GM12873 (cell line): Measurements from ENCODE around the gene GPER1.

Experiments used
- TF ChIP-seq, protein P1 (sequence below): IDR thresholded peaks from 2 replicates; pipeline ENCODE4 v1.5.1; 2012; ENCODE audit warnings: low read depth, mild to moderate bottlenecking, moderate library complexity, low read length, control low read depth; ENCODE audit not compliant: insufficient read depth; ENCODE audit errors: missing control alignments

The GPER1 gene

DNA sequence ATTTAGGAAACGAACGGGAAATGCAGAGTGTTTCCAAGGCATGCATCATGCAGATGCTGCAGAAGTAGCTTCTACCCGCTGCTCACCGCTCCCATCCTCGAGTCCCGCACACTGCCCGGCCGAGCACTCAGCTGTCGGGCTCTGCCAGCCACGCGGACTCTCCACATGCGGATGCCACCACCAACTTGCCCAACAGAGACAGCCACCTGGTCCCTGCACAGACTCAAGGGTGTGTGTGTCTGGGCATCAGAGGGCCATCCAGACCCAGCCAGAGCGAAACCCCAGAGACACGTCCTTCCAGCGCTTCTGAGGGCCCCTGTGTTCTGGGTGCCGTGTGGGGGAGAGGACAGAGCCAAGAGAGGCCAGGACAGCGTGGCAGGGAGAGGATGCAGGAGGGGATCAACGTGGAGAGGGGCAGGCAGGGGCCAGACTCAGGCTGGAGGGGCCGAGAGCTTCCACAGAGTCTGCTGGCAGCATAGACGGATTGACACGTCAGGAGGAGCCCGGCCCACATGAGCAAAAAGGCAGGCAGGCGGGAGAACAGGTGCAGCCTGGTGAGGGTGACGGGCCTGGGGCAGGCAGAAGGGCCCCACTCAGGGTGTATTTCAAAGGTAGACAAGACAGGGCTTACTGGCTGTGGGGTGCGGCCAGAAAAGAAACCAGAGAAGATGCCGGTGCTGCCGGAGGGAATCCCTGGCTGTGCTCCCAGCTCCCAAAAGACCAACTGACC is 18.3 kb downstream of the GPER1 start:
- TF ChIP-seq, protein P1, sequence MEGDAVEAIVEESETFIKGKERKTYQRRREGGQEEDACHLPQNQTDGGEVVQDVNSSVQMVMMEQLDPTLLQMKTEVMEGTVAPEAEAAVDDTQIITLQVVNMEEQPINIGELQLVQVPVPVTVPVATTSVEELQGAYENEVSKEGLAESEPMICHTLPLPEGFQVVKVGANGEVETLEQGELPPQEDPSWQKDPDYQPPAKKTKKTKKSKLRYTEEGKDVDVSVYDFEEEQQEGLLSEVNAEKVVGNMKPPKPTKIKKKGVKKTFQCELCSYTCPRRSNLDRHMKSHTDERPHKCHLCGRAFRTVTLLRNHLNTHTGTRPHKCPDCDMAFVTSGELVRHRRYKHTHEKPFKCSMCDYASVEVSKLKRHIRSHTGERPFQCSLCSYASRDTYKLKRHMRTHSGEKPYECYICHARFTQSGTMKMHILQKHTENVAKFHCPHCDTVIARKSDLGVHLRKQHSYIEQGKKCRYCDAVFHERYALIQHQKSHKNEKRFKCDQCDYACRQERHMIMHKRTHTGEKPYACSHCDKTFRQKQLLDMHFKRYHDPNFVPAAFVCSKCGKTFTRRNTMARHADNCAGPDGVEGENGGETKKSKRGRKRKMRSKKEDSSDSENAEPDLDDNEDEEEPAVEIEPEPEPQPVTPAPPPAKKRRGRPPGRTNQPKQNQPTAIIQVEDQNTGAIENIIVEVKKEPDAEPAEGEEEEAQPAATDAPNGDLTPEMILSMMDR, result no peak

DNA sequence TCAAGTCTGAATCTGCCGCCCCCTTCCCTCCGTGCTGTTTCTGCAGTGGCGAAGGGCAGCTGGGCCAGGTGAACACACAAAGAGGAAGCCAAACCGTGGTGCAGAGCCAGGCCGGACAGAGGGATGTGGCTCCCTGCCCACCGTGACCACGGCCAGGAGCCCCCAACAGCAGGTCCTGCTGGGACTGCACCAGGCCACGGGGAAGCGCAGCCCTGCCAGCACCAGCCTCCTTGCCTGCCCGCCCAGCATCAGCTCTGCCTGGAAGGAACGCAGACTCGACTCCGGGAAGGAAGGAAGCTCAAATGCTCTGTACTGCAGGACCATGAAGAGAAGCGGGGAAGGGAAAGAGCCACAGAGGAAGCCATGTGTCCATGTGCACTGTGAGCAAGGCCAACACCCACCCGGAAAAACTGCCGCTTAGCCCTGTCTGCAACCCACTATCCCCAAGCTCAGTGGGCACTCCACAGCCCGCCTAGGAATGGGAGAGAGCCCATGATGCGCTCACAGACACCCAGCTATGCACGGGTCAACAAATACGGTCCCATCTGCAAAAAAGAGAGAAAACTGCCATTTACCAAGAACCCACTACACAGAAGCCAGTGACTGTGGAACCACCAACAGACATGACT is 19.0 kb downstream of the GPER1 start:
- TF ChIP-seq, protein P1, result no peak

DNA sequence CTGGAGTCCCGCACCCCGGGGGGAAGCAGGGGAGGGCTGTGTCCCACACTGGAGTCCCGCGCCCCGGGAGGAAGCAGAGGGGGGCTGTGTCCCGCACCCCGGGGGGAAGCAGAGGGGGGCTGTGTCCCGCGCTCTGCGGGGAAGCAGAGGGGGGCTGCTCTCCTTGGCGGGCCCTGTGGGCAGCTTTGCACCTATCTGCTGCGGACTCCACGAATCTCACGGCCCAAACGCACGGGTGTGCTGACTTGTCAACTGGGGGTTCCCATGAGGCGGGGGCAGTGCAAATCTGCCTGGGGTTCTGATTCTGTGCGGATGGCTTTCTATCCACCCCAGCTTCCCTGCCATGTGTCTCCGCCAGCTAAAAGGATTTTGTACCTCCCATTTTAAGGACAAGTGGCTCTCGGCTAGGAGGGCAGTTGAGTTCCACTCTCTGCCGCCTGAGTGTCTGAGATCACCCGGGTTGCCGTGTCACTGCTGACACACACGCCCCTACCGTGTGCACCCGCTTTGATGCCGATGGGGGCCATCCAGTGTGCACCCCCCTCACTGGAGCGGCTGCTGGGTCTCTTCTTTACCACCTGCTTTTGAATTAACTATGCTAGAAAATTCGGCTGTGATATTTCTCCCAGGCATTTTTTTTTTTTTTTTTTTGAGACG is 20.5 kb downstream of the GPER1 start:
- TF ChIP-seq, protein P1, result no peak

DNA sequence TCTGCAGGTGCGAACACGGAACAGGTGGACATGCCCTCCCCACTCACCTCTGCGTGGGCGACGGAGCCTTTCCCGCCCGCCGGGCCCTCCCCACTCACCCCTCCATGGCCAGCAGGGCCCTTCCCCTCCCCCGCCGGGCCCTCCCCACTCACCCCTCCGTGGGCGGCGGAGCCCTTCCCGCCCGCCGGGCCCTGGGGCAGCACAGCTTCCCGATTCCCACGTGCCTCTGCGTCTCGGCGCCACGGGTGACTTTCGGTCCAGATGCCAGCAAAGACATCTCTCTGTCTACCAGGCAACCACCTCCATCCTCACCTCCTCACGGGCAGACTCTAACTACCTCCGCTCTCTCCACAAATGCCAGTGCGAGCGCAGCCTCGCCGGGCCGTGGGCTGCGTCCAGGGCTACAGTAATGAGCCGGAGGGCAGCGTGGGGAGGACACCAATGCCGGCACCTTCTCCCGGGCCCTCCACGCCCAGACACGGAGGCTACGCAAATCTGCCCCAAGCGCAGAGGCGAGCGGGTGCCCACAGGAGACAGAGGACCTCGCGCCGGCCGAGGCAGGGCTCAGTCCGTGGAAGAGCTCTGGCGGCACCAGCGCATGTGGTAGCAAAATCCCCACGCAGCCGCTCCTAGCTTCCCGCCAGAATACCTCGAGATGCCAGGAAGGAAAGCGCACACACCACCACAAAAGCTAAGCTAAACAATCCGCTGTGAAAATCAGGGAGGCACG is 21.8 kb downstream of the GPER1 start:
- TF ChIP-seq, protein P1, result no peak

DNA sequence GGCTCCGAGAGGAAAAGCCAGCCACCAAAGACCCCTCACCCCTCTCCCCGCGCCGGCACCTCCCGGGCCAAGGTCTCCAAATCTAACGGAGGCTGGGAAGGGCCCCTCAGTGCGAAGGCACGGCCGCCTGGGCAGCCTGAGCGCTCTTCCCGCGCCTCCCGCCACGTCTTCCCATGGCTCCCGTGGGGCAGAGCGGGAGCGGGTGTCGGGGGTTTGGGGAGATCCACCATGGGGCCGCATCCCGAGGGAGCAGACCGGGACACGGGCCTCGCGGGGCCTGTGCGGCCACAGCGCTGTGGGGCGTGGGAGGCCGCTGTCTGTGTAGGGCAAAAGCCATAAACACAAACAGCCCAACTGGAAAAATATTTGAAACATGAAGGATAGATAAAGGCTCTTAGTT is 22.4 kb downstream of the GPER1 start:
- TF ChIP-seq, protein P1, result no peak

GRCh38 chr7:1111156-1111555 is 23.2 kb downstream of the GPER1 start:
- TF ChIP-seq, protein P1, result no peak

DNA sequence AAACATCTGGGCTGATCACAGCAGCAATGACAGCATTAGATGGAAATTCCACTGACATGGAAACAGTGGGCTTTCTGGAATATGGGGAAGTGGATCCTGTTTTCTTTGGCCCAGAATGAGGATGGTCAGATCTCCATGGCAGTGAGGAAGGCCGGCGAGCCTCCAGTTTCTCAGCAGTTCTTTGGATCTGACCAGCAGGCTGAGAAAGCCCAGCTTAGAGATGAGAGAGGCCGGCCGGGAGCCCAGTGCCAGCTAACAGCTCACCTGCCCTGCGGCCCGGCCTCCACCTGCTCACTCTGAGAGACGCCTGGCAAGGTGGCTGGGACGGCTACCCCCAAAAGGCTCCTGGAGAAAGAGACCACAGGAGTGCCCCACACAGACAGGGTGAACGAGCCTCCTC is 24.2 kb downstream of the GPER1 start:
- TF ChIP-seq, protein P1, result no peak
